IPS-20b (cell line): ENCODE data around the gene SMIM21.

Source experiments
- H3K27ac ChIP-seq: one replicate; pipeline ENCODE4 v1.5.1; 2013; ENCODE audit warnings: low read length
- H3K27me3 ChIP-seq: 2 replicates; pipeline ENCODE4 v1.6.1; 2013; ENCODE audit warnings: mild to moderate bottlenecking, low read length, inconsistent platforms; ENCODE audit not compliant: insufficient read depth
- H3K36me3 ChIP-seq: 2 replicates; pipeline ENCODE4 v1.6.1; 2013; ENCODE audit warnings: low read depth, mild to moderate bottlenecking, inconsistent platforms, low read length, moderate library complexity; ENCODE audit not compliant: insufficient read depth
- H3K4me1 ChIP-seq: 2 replicates; pipeline ENCODE4 v1.6.1; 2013; ENCODE audit warnings: mild to moderate bottlenecking, control low read depth, inconsistent platforms, low read length, moderate library complexity; ENCODE audit not compliant: insufficient read depth
- H3K4me3 ChIP-seq: 2 replicates; pipeline ENCODE4 v1.5.1; 2013; ENCODE audit warnings: mild to moderate bottlenecking, low read length, inconsistent platforms
- H3K9ac ChIP-seq: 2 replicates; pipeline ENCODE4 v1.6.1; 2013; ENCODE audit warnings: low read depth, mild to moderate bottlenecking, inconsistent platforms, low read length, moderate library complexity
- H3K9me3 ChIP-seq: 2 replicates; pipeline ENCODE4 v1.6.1; 2013; ENCODE audit warnings: mild to moderate bottlenecking, low read depth, low read length, inconsistent platforms; ENCODE audit not compliant: insufficient read depth

Gene SMIM21

GRCh38 chr18:75369026-75369721 is 58.3 kb downstream of the SMIM21 start:
- H3K4me3 ChIP-seq = no peak overlapping the region
- no peaks in the 10 kb centered on the region for H3K27me3 ChIP-seq
- no peaks in the 10 kb centered on the region for H3K9me3 ChIP-seq
- no peaks in the 10 kb centered on the region for H3K4me1 ChIP-seq
- H3K9ac ChIP-seq = no peak overlapping the region
- H3K36me3 ChIP-seq = no peaks in the 10 kb centered on the region
- no peak overlapping the region for H3K27ac ChIP-seq

- H3K4me1 ChIP-seq = no peaks in the 10 kb centered on the region
- H3K4me3 ChIP-seq = no peak overlapping the region
- no peak overlapping the region for H3K27ac ChIP-seq
- no peaks in the 10 kb centered on the region for H3K9me3 ChIP-seq
- H3K36me3 ChIP-seq = no peaks in the 10 kb centered on the region
- H3K27me3 ChIP-seq = no peaks in the 10 kb centered on the region
- H3K9ac ChIP-seq = no peak overlapping the region
Measured at GRCh38 chr18:75365837-75366236, 61.7 kb downstream of the SMIM21 start.

GRCh38 chr18:75365254-75365629 is 62.3 kb downstream of the SMIM21 start:
- Histone ChIP-seq H3K4me1 (no peaks in the 10 kb centered on the region), H3K9ac (no peak overlapping the region), H3K27ac (no peak overlapping the region), H3K27me3 (no peaks in the 10 kb centered on the region), H3K9me3 (no peaks in the 10 kb centered on the region), H3K4me3 (no peak overlapping the region), H3K36me3 (no peaks in the 10 kb centered on the region)

DNA sequence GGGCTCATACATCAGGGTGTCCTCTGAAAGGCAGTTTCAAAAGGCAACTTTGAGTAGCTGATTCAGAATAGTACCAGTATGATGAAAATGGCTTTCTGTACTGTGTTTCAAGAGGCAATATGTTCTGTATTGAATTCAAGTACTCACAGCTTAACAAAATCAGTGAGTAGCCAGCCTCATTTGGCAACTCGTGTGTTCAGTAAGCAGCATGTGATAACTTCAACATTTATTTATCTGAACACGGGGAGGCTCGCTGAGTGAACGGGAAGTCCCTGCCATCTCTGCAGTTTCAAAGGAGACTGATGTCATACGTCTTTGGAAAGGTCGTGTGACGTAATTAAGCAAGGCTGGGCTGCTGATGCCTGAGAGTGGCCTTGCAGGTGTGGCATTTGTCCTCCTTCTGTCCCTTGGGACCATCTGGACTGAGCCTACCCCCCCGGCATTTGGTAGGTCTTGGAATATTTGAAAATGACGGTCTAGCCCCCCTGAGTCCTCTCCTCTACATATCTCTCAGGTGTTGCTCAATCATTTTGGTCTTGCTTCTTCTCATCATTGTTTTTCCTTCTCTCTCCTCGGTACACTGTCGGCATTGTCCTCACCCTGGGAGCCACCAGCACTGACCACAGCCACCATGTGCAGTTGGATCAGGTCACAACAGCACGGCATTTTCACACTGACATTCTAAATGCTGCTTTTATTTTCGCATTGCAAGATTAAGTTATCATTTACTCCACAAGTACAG is 62.8 kb downstream of the SMIM21 start:
- Histone ChIP-seq H3K27ac (no peak overlapping the region), H3K36me3 (no peaks in the 10 kb centered on the region), H3K4me1 (no peaks in the 10 kb centered on the region), H3K9ac (no peak overlapping the region), H3K4me3 (no peak overlapping the region), H3K27me3 (no peaks in the 10 kb centered on the region), H3K9me3 (no peaks in the 10 kb centered on the region)

- Histone ChIP-seq H3K36me3 (no peaks in the 10 kb centered on the region), H3K27ac (no peak overlapping the region), H3K27me3 (no peaks in the 10 kb centered on the region), H3K9me3 (no peaks in the 10 kb centered on the region), H3K9ac (no peak overlapping the region), H3K4me3 (no peak overlapping the region), H3K4me1 (no peaks in the 10 kb centered on the region)
Measured at GRCh38 chr18:75363446-75364225, 63.9 kb downstream of the SMIM21 start.

GRCh38 chr18:75362435-75362834 is 65.1 kb downstream of the SMIM21 start:
- H3K9me3 ChIP-seq = no peaks in the 10 kb centered on the region; the same call in 1 of the 2 replicates
- H3K27ac ChIP-seq = no peak overlapping the region
- no peak overlapping the region for H3K4me3 ChIP-seq
- H3K27me3 ChIP-seq = no peaks in the 10 kb centered on the region
- H3K36me3 ChIP-seq = no peaks in the 10 kb centered on the region
- H3K9ac ChIP-seq = no peak overlapping the region
- H3K4me1 ChIP-seq = no peaks in the 10 kb centered on the region

- Histone ChIP-seq H3K9ac (no peak overlapping the region), H3K4me3 (no peak overlapping the region), H3K4me1 (no peaks in the 10 kb centered on the region), H3K27ac (no peak overlapping the region), H3K27me3 (no peaks in the 10 kb centered on the region), H3K36me3 (no peaks in the 10 kb centered on the region), H3K9me3 (no peaks in the 10 kb centered on the region; the same call in none of the 2 replicates)
Measured at GRCh38 chr18:75360941-75361340, 66.6 kb downstream of the SMIM21 start.

- peaks cover 7% of the 10 kb centered on the region for H3K9me3 ChIP-seq
- H3K36me3 ChIP-seq = no peaks in the 10 kb centered on the region
- no peak overlapping the region for H3K27ac ChIP-seq
- no peak overlapping the region for H3K9ac ChIP-seq
- no peak overlapping the region for H3K4me3 ChIP-seq
- no peaks in the 10 kb centered on the region for H3K27me3 ChIP-seq
- no peaks in the 10 kb centered on the region for H3K4me1 ChIP-seq
Measured at GRCh38 chr18:75360215-75360614, 67.3 kb downstream of the SMIM21 start.
